ENCODE measurements around the gene MEPCE.

Gene MEPCE

GRCh38 chr7:100387695-100388094, 41.9 kb upstream of the MEPCE start:
- no peak overlapping the region for H3K4me3 ChIP-seq (ENCODE audit: control insufficient read depth in 1 of 7, extremely low read depth in 1 of 7, insufficient read depth in 4 of 7, low read depth in 2 of 7, low read length in 6 of 7)
- H3K27me3 ChIP-seq (replicated peaks in 2 of 5; ENCODE audit: control insufficient read depth in 4 of 5, insufficient read depth in 5 of 5, low read length in 4 of 5): no peaks in the 10 kb centered on the region
- no peak overlapping the region for H3K27ac ChIP-seq (ENCODE audit: insufficient read depth in 1 of 2, low read depth in 1 of 2, low read length in 2 of 2, poor library complexity in 1 of 2, severe bottlenecking in 2 of 2)
- no peaks in the 10 kb centered on the region for H3K9me3 ChIP-seq (ENCODE audit: control extremely low read depth in 1 of 5, control insufficient read depth in 4 of 5, insufficient read depth in 2 of 5, low read depth in 1 of 5, low read length in 4 of 5)
- POLR2A ChIA-PET: no interaction called here
- 100% methylated on average over 1 of the region's 2 CpGs for WGBS (ENCODE audit: insufficient coverage)
- H3K4me1 ChIP-seq (ENCODE audit: control extremely low read depth in 1 of 4, control insufficient read depth in 4 of 4, insufficient read depth in 4 of 4, low read length in 3 of 4): peaks cover 0 to 4% (median 1%) of the 10 kb centered on the region in 4 experiments
- CTCF ChIA-PET: interaction anchor here (1.0 to 1.2 kb wide), 3 partner anchors 19 to 310 kb away, joined by 3 read pairs; no protein-coding TSS in a partner anchor
- H3K36me3 ChIP-seq (ENCODE audit: control insufficient read depth in 4 of 4, insufficient read depth in 4 of 4, low read length in 3 of 4): no peaks in the 10 kb centered on the region
- no peak for DNase-seq

DNA sequence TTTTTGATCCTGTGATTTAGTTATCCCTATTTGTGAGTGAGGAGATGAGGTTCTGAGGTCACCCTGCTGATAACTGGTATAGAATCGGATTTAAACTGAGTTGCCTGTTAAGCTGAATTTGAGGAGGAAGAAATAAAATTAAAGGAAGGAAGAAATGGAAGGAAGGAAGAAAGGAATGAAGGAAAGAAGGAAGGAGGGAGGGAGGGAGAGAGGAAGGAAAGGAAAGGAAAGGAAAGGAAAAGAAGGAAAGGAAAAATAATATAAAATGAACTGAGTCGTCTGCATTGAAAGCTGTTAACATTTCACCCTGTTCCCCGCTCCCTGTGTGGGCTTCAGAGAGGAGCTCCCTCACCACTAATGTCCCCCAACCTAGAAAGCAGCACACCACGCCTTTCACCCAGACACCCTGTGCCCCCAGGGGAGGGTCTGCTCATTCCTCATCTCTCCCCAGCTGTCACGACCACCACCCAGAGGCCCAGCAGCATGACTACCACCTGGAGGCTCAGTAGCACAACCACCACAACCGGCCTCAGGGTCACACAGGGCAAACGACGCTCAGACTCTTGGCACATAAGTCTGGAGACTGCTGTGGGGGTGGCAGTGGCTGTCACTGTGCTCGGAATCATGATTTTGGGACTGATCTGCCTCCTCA, 40.1 kb upstream of the MEPCE start:
- Histone ChIP-seq H3K4me1 (ENCODE audit: control extremely low read depth in 1 of 4, control insufficient read depth in 4 of 4, insufficient read depth in 4 of 4, low read length in 3 of 4) (peaks cover 0 to 4% (median 0%) of the 10 kb centered on the region in 4 experiments), H3K9me3 (ENCODE audit: control extremely low read depth in 1 of 5, control insufficient read depth in 4 of 5, insufficient read depth in 2 of 5, low read depth in 1 of 5, low read length in 4 of 5) (no peaks in the 10 kb centered on the region), H3K27me3 (replicated peaks in 2 of 5; ENCODE audit: control insufficient read depth in 4 of 5, insufficient read depth in 5 of 5, low read length in 4 of 5) (no peaks in the 10 kb centered on the region), H3K4me3 (ENCODE audit: control insufficient read depth in 1 of 7, extremely low read depth in 1 of 7, insufficient read depth in 4 of 7, low read depth in 2 of 7, low read length in 6 of 7) (no peak overlapping the region), H3K36me3 (ENCODE audit: control insufficient read depth in 4 of 4, insufficient read depth in 4 of 4, low read length in 3 of 4) (no peaks in the 10 kb centered on the region), H3K27ac (ENCODE audit: insufficient read depth in 1 of 2, low read depth in 1 of 2, low read length in 2 of 2, poor library complexity in 1 of 2, severe bottlenecking in 2 of 2) (no peak overlapping the region)
- CTCF ChIA-PET: interaction anchor here (1.3 to 1.6 kb wide), 2 partner anchors 10 to 18 kb away, joined by 4 to 6 read pairs; no protein-coding TSS in a partner anchor
- POLR2A ChIA-PET: no interaction called here
- DNase-seq: no peak
- 100% methylated on average over 8 of the region's 9 CpGs for WGBS (ENCODE audit: insufficient coverage)

- CTCF ChIA-PET: interaction anchor here (1.6 kb wide), 1 partner anchor 11 kb away, joined by 4 read pairs; no protein-coding TSS in a partner anchor
- Histone ChIP-seq H3K4me3 (ENCODE audit: control insufficient read depth in 1 of 7, extremely low read depth in 1 of 7, insufficient read depth in 4 of 7, low read depth in 2 of 7, low read length in 6 of 7) (no peak overlapping the region), H3K27me3 (replicated peaks in 2 of 5; ENCODE audit: control insufficient read depth in 4 of 5, insufficient read depth in 5 of 5, low read length in 4 of 5) (no peaks in the 10 kb centered on the region), H3K4me1 (ENCODE audit: control extremely low read depth in 1 of 4, control insufficient read depth in 4 of 4, insufficient read depth in 4 of 4, low read length in 3 of 4) (no peaks in the 10 kb centered on the region), H3K36me3 (ENCODE audit: control insufficient read depth in 4 of 4, insufficient read depth in 4 of 4, low read length in 3 of 4) (no peaks in the 10 kb centered on the region), H3K27ac (ENCODE audit: insufficient read depth in 1 of 2, low read depth in 1 of 2, low read length in 2 of 2, poor library complexity in 1 of 2, severe bottlenecking in 2 of 2) (no peak overlapping the region), H3K9me3 (ENCODE audit: control extremely low read depth in 1 of 5, control insufficient read depth in 4 of 5, insufficient read depth in 2 of 5, low read depth in 1 of 5, low read length in 4 of 5) (no peaks in the 10 kb centered on the region)
- no peak for DNase-seq
- 94% methylated on average over 2 of the region's 3 CpGs for WGBS (ENCODE audit: insufficient coverage)
- POLR2A ChIA-PET: no interaction called here
Observed at GRCh38 chr7:100390286-100391009, 39.2 kb upstream of the MEPCE start.

DNA sequence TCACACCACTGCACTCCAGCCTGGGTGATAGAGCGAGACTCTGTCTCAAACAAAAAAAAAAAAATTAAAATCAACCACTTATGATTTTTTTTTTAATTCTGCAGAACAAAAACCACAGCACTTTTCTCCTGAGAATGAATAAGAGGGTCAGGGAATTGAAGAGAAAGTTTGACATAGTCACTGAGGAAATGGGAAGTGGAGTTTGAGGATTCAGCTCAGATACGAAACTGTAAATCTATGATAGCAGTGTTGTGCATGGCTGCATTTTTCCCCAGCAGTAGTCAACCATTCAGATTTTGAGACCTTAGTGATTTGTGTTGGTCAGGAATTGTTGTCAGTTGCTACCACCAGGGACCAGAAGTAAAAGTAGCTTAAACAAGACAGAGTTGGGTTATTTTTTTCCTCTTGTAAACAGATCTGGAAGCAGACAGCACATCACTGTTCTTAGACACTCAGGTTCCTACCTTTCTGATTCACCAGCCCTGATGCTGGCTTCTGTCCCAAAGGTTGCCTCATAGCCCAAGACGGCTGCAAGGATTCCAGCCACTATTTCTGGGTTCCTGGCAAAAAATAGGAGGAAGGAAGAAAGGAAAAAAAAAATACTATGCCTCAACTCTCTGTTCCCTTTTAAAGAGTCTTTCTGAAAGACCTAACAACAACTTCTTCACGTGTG, 36.3 kb upstream of the MEPCE start:
- no peak overlapping the region for H3K4me3 ChIP-seq (ENCODE audit: control insufficient read depth in 1 of 7, extremely low read depth in 1 of 7, insufficient read depth in 4 of 7, low read depth in 2 of 7, low read length in 6 of 7)
- H3K9me3 ChIP-seq (ENCODE audit: control extremely low read depth in 1 of 5, control insufficient read depth in 4 of 5, insufficient read depth in 2 of 5, low read depth in 1 of 5, low read length in 4 of 5): no peaks in the 10 kb centered on the region
- 100% methylated on average over 2 of the region's 4 CpGs for WGBS (ENCODE audit: insufficient coverage)
- no peaks in the 10 kb centered on the region for H3K36me3 ChIP-seq (ENCODE audit: control insufficient read depth in 4 of 4, insufficient read depth in 4 of 4, low read length in 3 of 4)
- H3K4me1 ChIP-seq (ENCODE audit: control extremely low read depth in 1 of 4, control insufficient read depth in 4 of 4, insufficient read depth in 4 of 4, low read length in 3 of 4): peaks cover 0 to 4% (median 0%) of the 10 kb centered on the region in 4 experiments
- no peak overlapping the region for H3K27ac ChIP-seq (ENCODE audit: insufficient read depth in 1 of 2, low read depth in 1 of 2, low read length in 2 of 2, poor library complexity in 1 of 2, severe bottlenecking in 2 of 2)
- H3K27me3 ChIP-seq (replicated peaks in 2 of 5; ENCODE audit: control insufficient read depth in 4 of 5, insufficient read depth in 5 of 5, low read length in 4 of 5): no peaks in the 10 kb centered on the region
- ChIA-PET POLR2A (interaction anchor here (0.7 kb wide), 1 partner anchor 28 kb away, joined by 3 read pairs; no protein-coding TSS in a partner anchor), CTCF (interaction anchor here (1.2 to 1.9 kb wide), 2 partner anchors 9 to 14 kb away, joined by 3 to 8 read pairs; no protein-coding TSS in a partner anchor)
- no peak for DNase-seq

- Histone ChIP-seq H3K4me1 (ENCODE audit: control extremely low read depth in 1 of 4, control insufficient read depth in 4 of 4, insufficient read depth in 4 of 4, low read length in 3 of 4) (peaks cover 0 to 4% (median 0%) of the 10 kb centered on the region in 4 experiments), H3K27me3 (replicated peaks in 2 of 5; ENCODE audit: control insufficient read depth in 4 of 5, insufficient read depth in 5 of 5, low read length in 4 of 5) (no peaks in the 10 kb centered on the region), H3K9me3 (ENCODE audit: control extremely low read depth in 1 of 5, control insufficient read depth in 4 of 5, insufficient read depth in 2 of 5, low read depth in 1 of 5, low read length in 4 of 5) (no peaks in the 10 kb centered on the region), H3K36me3 (ENCODE audit: control insufficient read depth in 4 of 4, insufficient read depth in 4 of 4, low read length in 3 of 4) (no peaks in the 10 kb centered on the region), H3K4me3 (ENCODE audit: control insufficient read depth in 1 of 7, extremely low read depth in 1 of 7, insufficient read depth in 4 of 7, low read depth in 2 of 7, low read length in 6 of 7) (no peak overlapping the region), H3K27ac (ENCODE audit: insufficient read depth in 1 of 2, low read depth in 1 of 2, low read length in 2 of 2, poor library complexity in 1 of 2, severe bottlenecking in 2 of 2) (no peak overlapping the region)
- no peak for DNase-seq
- CTCF ChIA-PET: interaction anchor here (1.2 to 1.9 kb wide), 2 partner anchors 9 to 14 kb away, joined by 3 to 8 read pairs; no protein-coding TSS in a partner anchor
- WGBS (ENCODE audit: insufficient coverage): 94% methylated on average over 2 of the region's 2 CpGs
- POLR2A ChIA-PET: no interaction called here
Observed at GRCh38 chr7:100394077-100394476, 35.6 kb upstream of the MEPCE start.

- Histone ChIP-seq H3K9me3 (ENCODE audit: control extremely low read depth in 1 of 5, control insufficient read depth in 4 of 5, insufficient read depth in 2 of 5, low read depth in 1 of 5, low read length in 4 of 5) (no peaks in the 10 kb centered on the region), H3K4me1 (ENCODE audit: control extremely low read depth in 1 of 4, control insufficient read depth in 4 of 4, insufficient read depth in 4 of 4, low read length in 3 of 4) (peaks cover 0 to 4% (median 0%) of the 10 kb centered on the region in 4 experiments), H3K27ac (ENCODE audit: insufficient read depth in 1 of 2, low read depth in 1 of 2, low read length in 2 of 2, poor library complexity in 1 of 2, severe bottlenecking in 2 of 2) (no peak overlapping the region), H3K36me3 (ENCODE audit: control insufficient read depth in 4 of 4, insufficient read depth in 4 of 4, low read length in 3 of 4) (no peaks in the 10 kb centered on the region), H3K27me3 (replicated peaks in 2 of 5; ENCODE audit: control insufficient read depth in 4 of 5, insufficient read depth in 5 of 5, low read length in 4 of 5) (no peaks in the 10 kb centered on the region), H3K4me3 (ENCODE audit: control insufficient read depth in 1 of 7, extremely low read depth in 1 of 7, insufficient read depth in 4 of 7, low read depth in 2 of 7, low read length in 6 of 7) (no peak overlapping the region)
- DNase-seq: peak in 2 of 3 donors; percentile 47 to 59
- POLR2A ChIA-PET: no interaction called here
- CTCF ChIA-PET: interaction anchor here (0.6 to 1.2 kb wide), 3 partner anchors 36 to 41 kb away, joined by 3 to 4 read pairs (median 3); no protein-coding TSS in a partner anchor
- 87% methylated on average over 5 of the region's 9 CpGs for WGBS (ENCODE audit: insufficient coverage)
Observed at GRCh38 chr7:100396421-100396982, 33.1 kb upstream of the MEPCE start.

All from common myeloid progenitor, CD34-positive (primary cell).